Adipocyte (in vitro differentiated cells): ENCODE measurements around the gene CNTNAP4.

ENCODE experiments used
- DNase-seq: peaks from one replicate; pipeline ENCODE4 v3.0.0-alpha.2; 2015; ENCODE audit warnings: low read depth
- H3K27me3 ChIP-seq: replicated peaks from 2 replicates; pipeline ENCODE4 v1.7.0; 2013; ENCODE audit warnings: mild to moderate bottlenecking, low read length, moderate library complexity; ENCODE audit not compliant: control insufficient read depth, insufficient read depth
- H3K36me3 ChIP-seq: 2 replicates; pipeline ENCODE4 v1.7.0; 2013; ENCODE audit warnings: low read length, mild to moderate bottlenecking, moderate library complexity; ENCODE audit not compliant: control insufficient read depth, insufficient read depth, severe bottlenecking
- H3K4me1 ChIP-seq: 2 replicates; pipeline ENCODE4 v1.7.0; 2013; ENCODE audit warnings: mild to moderate bottlenecking, low read length, moderate library complexity; ENCODE audit not compliant: control insufficient read depth, insufficient read depth
- H3K4me3 ChIP-seq: 2 replicates; pipeline ENCODE4 v1.7.0; 2013; ENCODE audit warnings: mild to moderate bottlenecking, low read length, moderate library complexity
- H3K9ac ChIP-seq: 2 replicates; pipeline ENCODE4 v1.7.0; 2013; ENCODE audit warnings: mild to moderate bottlenecking, low read length, moderate library complexity
- H3K9me3 ChIP-seq: 2 replicates; pipeline ENCODE4 v1.7.0; 2013; ENCODE audit warnings: mild to moderate bottlenecking, low read length, moderate library complexity; ENCODE audit not compliant: control insufficient read depth

The CNTNAP4 gene

GRCh38 chr16:76276745-76277438, at the start of gene CNTNAP4:
Gene CNTNAP4, plus strand, starts transcription at chr16:76277401. Its CDS starts 262 bp downstream, at chr16:76277663.
- Histone ChIP-seq H3K9me3 (no peaks in the 10 kb centered on the region), H3K27me3 (no peaks in the 10 kb centered on the region), H3K36me3 (no peaks in the 10 kb centered on the region), H3K4me1 (peaks cover 12% of the 10 kb centered on the region), H3K9ac (peak within 1 kb of the TSS; percentile 15), H3K4me3 (peak within 1 kb of the TSS; percentile 69)
- peak; percentile 32 for DNase-seq

- H3K9ac ChIP-seq = no peak overlapping the region
- no peak overlapping the region for H3K4me3 ChIP-seq
- H3K4me1 ChIP-seq = peaks cover 15% of the 10 kb centered on the region
- no peak for DNase-seq
- no peaks in the 10 kb centered on the region for H3K36me3 ChIP-seq
- no peaks in the 10 kb centered on the region for H3K27me3 ChIP-seq
- no peaks in the 10 kb centered on the region for H3K9me3 ChIP-seq
Observed at GRCh38 chr16:76228546-76229146, 48.6 kb upstream of the CNTNAP4 start.

- H3K4me3 ChIP-seq = no peak overlapping the region
Observed at GRCh38 chr16:76232704-76233103, 44.5 kb upstream of the CNTNAP4 start.

GRCh38 chr16:76235025-76235424, 42.2 kb upstream of the CNTNAP4 start:
- no peaks in the 10 kb centered on the region for H3K9me3 ChIP-seq
- H3K27me3 ChIP-seq = no peaks in the 10 kb centered on the region
- H3K4me3 ChIP-seq = no peak overlapping the region
- DNase-seq = no peak
- no peaks in the 10 kb centered on the region for H3K36me3 ChIP-seq
- H3K9ac ChIP-seq = no peak overlapping the region
- H3K4me1 ChIP-seq = peaks cover 4% of the 10 kb centered on the region

More at GRCh38 chr16:76232704-76233103, 44.5 kb upstream of the CNTNAP4 start:
- Histone ChIP-seq H3K4me1 (peaks cover 4% of the 10 kb centered on the region), H3K36me3 (no peaks in the 10 kb centered on the region), H3K9me3 (no peaks in the 10 kb centered on the region), H3K27me3 (no peaks in the 10 kb centered on the region), H3K9ac (no peak overlapping the region)
- DNase-seq = no peak

- DNase-seq = no peak
- Histone ChIP-seq H3K9ac (no peak overlapping the region), H3K9me3 (no peaks in the 10 kb centered on the region), H3K36me3 (no peaks in the 10 kb centered on the region), H3K4me3 (no peak overlapping the region), H3K4me1 (peaks cover 4% of the 10 kb centered on the region), H3K27me3 (no peaks in the 10 kb centered on the region)
Observed at GRCh38 chr16:76235426-76235825, 41.8 kb upstream of the CNTNAP4 start.

GRCh38 chr16:76237471-76237870, 39.7 kb upstream of the CNTNAP4 start:
- no peaks in the 10 kb centered on the region for H3K36me3 ChIP-seq
- H3K4me3 ChIP-seq = no peak overlapping the region
- H3K9me3 ChIP-seq = no peaks in the 10 kb centered on the region
- no peak overlapping the region for H3K9ac ChIP-seq
- no peaks in the 10 kb centered on the region for H3K4me1 ChIP-seq
- H3K27me3 ChIP-seq = no peaks in the 10 kb centered on the region
- DNase-seq = no peak

GRCh38 chr16:76241755-76242154, 35.4 kb upstream of the CNTNAP4 start:
- no peak for DNase-seq
- Histone ChIP-seq H3K4me1 (no peaks in the 10 kb centered on the region), H3K4me3 (no peak overlapping the region), H3K36me3 (no peaks in the 10 kb centered on the region), H3K9ac (no peak overlapping the region), H3K27me3 (no peaks in the 10 kb centered on the region), H3K9me3 (no peaks in the 10 kb centered on the region)

GRCh38 chr16:76243620-76244019, 33.6 kb upstream of the CNTNAP4 start:
- no peaks in the 10 kb centered on the region for H3K27me3 ChIP-seq
- H3K36me3 ChIP-seq = no peaks in the 10 kb centered on the region
- no peaks in the 10 kb centered on the region for H3K4me1 ChIP-seq
- H3K9ac ChIP-seq = no peak overlapping the region
- peaks cover 8% of the 10 kb centered on the region for H3K9me3 ChIP-seq
- no peak for DNase-seq
- H3K4me3 ChIP-seq = no peak overlapping the region

- Histone ChIP-seq H3K4me3 (no peak overlapping the region), H3K36me3 (no peaks in the 10 kb centered on the region), H3K4me1 (no peaks in the 10 kb centered on the region), H3K9me3 (peaks cover 8% of the 10 kb centered on the region), H3K27me3 (no peaks in the 10 kb centered on the region), H3K9ac (no peak overlapping the region)
- no peak for DNase-seq
Observed at GRCh38 chr16:76246587-76246986, 30.6 kb upstream of the CNTNAP4 start.

- Histone ChIP-seq H3K27me3 (no peaks in the 10 kb centered on the region), H3K36me3 (no peaks in the 10 kb centered on the region), H3K4me3 (no peak overlapping the region), H3K4me1 (no peaks in the 10 kb centered on the region), H3K9me3 (peaks cover 10% of the 10 kb centered on the region), H3K9ac (no peak overlapping the region)
- DNase-seq = peak; percentile 15
Observed at GRCh38 chr16:76265434-76266045, 11.7 kb upstream of the CNTNAP4 start.

GRCh38 chr16:76268824-76269223, 8.4 kb upstream of the CNTNAP4 start:
- Histone ChIP-seq H3K36me3 (no peaks in the 10 kb centered on the region), H3K9ac (no peak overlapping the region), H3K9me3 (peaks cover 10% of the 10 kb centered on the region), H3K4me3 (no peak overlapping the region), H3K4me1 (no peaks in the 10 kb centered on the region), H3K27me3 (no peaks in the 10 kb centered on the region)
- DNase-seq = no peak
